IMR-90 (cell line): ENCODE measurements around the gene KRTAP3-1. TPM values are rescaled to one million over a fixed set of nuclear protein-coding genes. Genes with fewer than 3 reads are reported as not detected.
"Not testable (repeated sequence)": the region's sequence is repeated elsewhere in the genome, so short reads cannot be mapped to it uniquely, and the experiment has no call there.

ENCODE experiments used
- ATAC-seq: fragments of 200-7000 bp; cut with Tn5 transposase; 2 replicates; pipeline ENCODE4 v1.9.1; 2020; ENCODE audit warnings: low read depth, mild to moderate bottlenecking, moderate library complexity
- BruUV-seq: library from RNA; stranded (reverse); fragments of 400-500 nt; replicated peaks from 2 replicates; lab custom pipeline; 2021; lab: Mats Ljungman, UMichigan
- CTCF ChIA-PET: fragments of 300-600 bp; formaldehyde crosslinking; extraction: SDS; loops from one replicate; lab custom pipeline; 2021; ENCODE audit warnings: antibody characterized with exemption; lab: Yijun Ruan, JAX
- POLR2A ChIA-PET: fragments of 300-600 bp; sonication (Branson Sonifier 250); formaldehyde crosslinking; loops from one replicate; lab custom pipeline; 2022; ENCODE audit warnings: antibody characterized with exemption; ENCODE audit not compliant: unreplicated experiment; lab: Charles Lee
- DNase-seq: peaks from one replicate; pipeline ENCODE4 v3.0.0; 2013
- H2AFZ ChIP-seq: replicated peaks from 2 replicates; pipeline ENCODE3; 2013; ENCODE audit warnings: low read length, mild to moderate bottlenecking; ENCODE audit not compliant: poor library complexity
- H2AK5ac ChIP-seq: 2 replicates; pipeline ENCODE4 v1.6.1; 2013; ENCODE audit warnings: low read depth, low read length, inconsistent platforms
- H2AK9ac ChIP-seq: replicated peaks from 2 replicates; pipeline ENCODE3; 2013; ENCODE audit warnings: mild to moderate bottlenecking, low read depth, low read length, moderate library complexity; ENCODE audit not compliant: poor library complexity
- H2BK120ac ChIP-seq: 2 replicates; pipeline ENCODE4 v1.6.1; 2013; ENCODE audit warnings: low read depth, low read length, inconsistent platforms
- H2BK15ac ChIP-seq: 3 replicates; pipeline ENCODE4 v1.6.1; 2013; ENCODE audit warnings: low read depth, low read length, inconsistent platforms
- H2BK20ac ChIP-seq: 2 replicates; pipeline ENCODE4 v1.6.1; 2013; ENCODE audit warnings: low read depth, mild to moderate bottlenecking, inconsistent platforms, low read length, moderate library complexity
- H2BK5ac ChIP-seq: 2 replicates; pipeline ENCODE4 v1.6.1; 2013; ENCODE audit warnings: mild to moderate bottlenecking, low read depth, low read length, inconsistent platforms; ENCODE audit not compliant: poor library complexity, severe bottlenecking
- H3K14ac ChIP-seq: replicated peaks from 2 replicates; pipeline ENCODE4 v1.6.1; 2013; ENCODE audit warnings: low read depth, low read length, inconsistent platforms
- H3K18ac ChIP-seq: 2 replicates; pipeline ENCODE4 v1.6.1; 2013; ENCODE audit warnings: low read depth, low read length, control low read depth
- H3K23ac ChIP-seq: 2 replicates; pipeline ENCODE4 v1.6.1; 2013; ENCODE audit warnings: low read depth, low read length, inconsistent platforms
- H3K27ac ChIP-seq: 2 replicates; pipeline ENCODE4 v1.5.1; 2013; ENCODE audit warnings: mild to moderate bottlenecking, control low read depth, low read length; ENCODE audit not compliant: insufficient read depth
- H3K27me3 ChIP-seq: 2 replicates; pipeline ENCODE4 v1.6.1; 2013; ENCODE audit warnings: low read length; ENCODE audit not compliant: control insufficient read depth, insufficient read depth
- H3K36me3 ChIP-seq: 2 replicates; pipeline ENCODE4 v1.6.1; 2013; ENCODE audit warnings: low read length, mixed read lengths; ENCODE audit not compliant: control insufficient read depth, insufficient read depth
- H3K4ac ChIP-seq: 2 replicates; pipeline ENCODE4 v1.6.1; 2013; ENCODE audit warnings: low read depth, low read length, inconsistent platforms
- H3K4me1 ChIP-seq: 2 replicates; pipeline ENCODE4 v1.6.1; 2013; ENCODE audit warnings: low read length, mixed read lengths; ENCODE audit not compliant: control insufficient read depth, insufficient read depth
- H3K4me2 ChIP-seq: 2 replicates; pipeline ENCODE4 v1.6.1; 2013; ENCODE audit warnings: low read depth, mild to moderate bottlenecking, control low read depth, low read length, moderate library complexity
- H3K4me3 ChIP-seq: 2 replicates; pipeline ENCODE4 v1.5.1; 2013; ENCODE audit warnings: low read depth, mild to moderate bottlenecking, control low read depth, low read length, moderate library complexity; ENCODE audit not compliant: insufficient read depth
- H3K56ac ChIP-seq: 2 replicates; pipeline ENCODE4 v1.6.1; 2013; ENCODE audit warnings: low read length, inconsistent platforms; ENCODE audit not compliant: insufficient read depth; ENCODE audit errors: extremely low read depth
- H3K79me1 ChIP-seq, 2 experiments: 2 replicates each; pipeline ENCODE4 v1.6.1; 2013; ENCODE audit warnings: low read length in 2 of 2, inconsistent platforms in 1 of 2, low read depth in 1 of 2
- H3K9ac ChIP-seq: 2 replicates; pipeline ENCODE4 v1.6.1; 2013; ENCODE audit warnings: low read depth, low read length, control low read depth
- H3K9me1 ChIP-seq: 2 replicates; pipeline ENCODE4 v1.6.1; 2013; ENCODE audit warnings: low read length, inconsistent platforms; ENCODE audit not compliant: insufficient read depth
- H3K9me3 ChIP-seq: 2 replicates; pipeline ENCODE4 v1.6.1; 2013; ENCODE audit warnings: low read length; ENCODE audit not compliant: control insufficient read depth, insufficient read depth
- H4K20me1 ChIP-seq: 2 replicates; pipeline ENCODE4 v1.6.1; 2013; ENCODE audit warnings: low read length, inconsistent platforms; ENCODE audit not compliant: insufficient read depth
- H4K5ac ChIP-seq: 2 replicates; pipeline ENCODE4 v1.6.1; 2013; ENCODE audit warnings: mild to moderate bottlenecking, low read depth, low read length, control low read depth
- H4K8ac ChIP-seq, 2 experiments: 2 replicates each; pipeline ENCODE4 v1.6.1; 2013; ENCODE audit warnings: low read depth in 2 of 2, low read length in 2 of 2, control low read depth in 1 of 2, inconsistent platforms in 1 of 2
- H4K91ac ChIP-seq: 2 replicates; pipeline ENCODE4 v1.6.1; 2013; ENCODE audit warnings: low read depth, low read length, inconsistent platforms; ENCODE audit not compliant: insufficient read depth
- WGBS, 2 experiments: methylation state at CpG; one replicate each; pipeline versions ENCODE4 v1.1.5 to v1.1.7; 2013; ENCODE audit warnings: missing lambda C conversion rate in 2 of 2; ENCODE audit not compliant: insufficient read length in 1 of 2; ENCODE audit errors: extremely low coverage in 2 of 2; 5-methylcytosine and 5-hydroxymethylcytosine counted together
- dilution Hi-C: fragments of 300-500 bp; cut with HindIII; formaldehyde crosslinking; loops from one replicate; pipeline ENCODE4 v1.14.3; 2018; ENCODE audit warnings: low sequenced_read_pairs; ENCODE audit not compliant: unreplicated experiment
- in situ Hi-C: fragments of 300-500 bp; cut with MboI; formaldehyde crosslinking; loops from 3 replicates; pipeline ENCODE4 v1.14.3; 2019; ENCODE audit warnings: low sequenced_read_pairs, inconsistent platforms, mixed read lengths
- intact Hi-C: fragments of 100-400 bp; cut with micrococcal nuclease; formaldehyde crosslinking; loops from 2 replicates; pipeline ENCODE4 v1.10.0; 2022
- polyA plus RNA-seq, 3 experiments: library from polyadenylated mRNA; depleted of rRNA; stranded (reverse); fragments of >200 nt; gene quantifications; 2 replicates each; pipeline ENCODE4 v1.2.3, GENCODE V29; 2012; ENCODE audit warnings: low replicate concordance in 1 of 3
- total RNA-seq: library from RNA; depleted of rRNA; stranded (reverse); fragments of >200 nt; gene quantifications from 2 replicates; pipeline ENCODE4 v1.2.3, GENCODE V29; 2012
- TF ChIP-seq, protein P1 (sequence below): fragments of 150-350 bp; IDR thresholded peaks from 2 replicates; pipeline ENCODE4 v1.6.1; 2017; ENCODE audit warnings: mild to moderate bottlenecking, antibody characterized with exemption, low read length, low read depth

KRTAP3-1 gene
- total and polyA plus RNA-seq, 2 of the 4 experiments (the other 2 are of a cell fraction) = not detected

DNA sequence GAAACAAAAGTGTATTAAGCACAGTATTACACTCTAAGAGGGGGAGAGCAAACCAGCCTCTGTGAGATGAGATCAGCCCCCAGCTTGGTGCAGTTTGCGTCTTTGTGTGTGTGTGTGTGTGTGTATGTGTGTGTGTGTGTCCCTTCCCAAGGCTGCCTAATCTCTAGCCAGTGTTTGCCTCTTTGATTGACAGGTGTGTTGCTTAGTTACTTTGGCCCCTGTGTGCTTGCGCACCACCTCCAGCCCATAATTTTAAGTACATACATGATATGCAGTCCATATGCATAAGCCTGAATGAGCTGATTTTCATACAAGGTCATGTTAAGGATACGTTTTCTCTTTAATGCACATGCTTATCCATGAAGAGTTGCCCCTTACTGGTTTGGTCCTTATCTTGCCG is 7.1 kb downstream of the KRTAP3-1 start:
- Histone ChIP-seq H3K56ac (no peak overlapping the region), H2BK120ac (no peak overlapping the region), H3K18ac (no peak overlapping the region), H3K23ac (no peak overlapping the region), H3K14ac (no peak overlapping the region), H4K91ac (no peak overlapping the region), H3K4me2 (no peak overlapping the region), H2BK20ac (no peak overlapping the region; the same call in 1 of the 2 replicates), H2BK5ac (no peak overlapping the region), H2AK9ac (no peak overlapping the region), H2AFZ (no peak overlapping the region), H3K9me1 (no peaks in the 10 kb centered on the region), H3K27me3 (no peaks in the 10 kb centered on the region), H3K79me1 (no peaks in the 10 kb centered on the region), H4K5ac (no peak overlapping the region), H2AK5ac (no peak overlapping the region; the same call in 1 of the 2 replicates), H4K20me1 (no peaks in the 10 kb centered on the region), H3K9ac (no peak overlapping the region), H3K9me3 (no peaks in the 10 kb centered on the region), H4K8ac (no peak overlapping the region), H3K36me3 (no peaks in the 10 kb centered on the region), H3K27ac (no peak overlapping the region), H2BK15ac (no peak overlapping the region), H3K4me1 (no peaks in the 10 kb centered on the region), H3K4ac (no peak overlapping the region), H3K4me3 (no peak overlapping the region)
- BruUV-seq = no TSS peak
- ATAC-seq (no peak), DNase-seq (no peak)
- in situ Hi-C loops = no loop called here
- ChIA-PET CTCF (no interaction called here), POLR2A (no interaction called here)
- intact Hi-C loops = no loop called here
- 100% methylated on average over 1 of the region's 4 CpGs; no CpG with 5 or more reads in 1 of the 2 experiments for WGBS, 2 experiments
- dilution Hi-C loops = no loop called here
- TF ChIP-seq, protein P1, sequence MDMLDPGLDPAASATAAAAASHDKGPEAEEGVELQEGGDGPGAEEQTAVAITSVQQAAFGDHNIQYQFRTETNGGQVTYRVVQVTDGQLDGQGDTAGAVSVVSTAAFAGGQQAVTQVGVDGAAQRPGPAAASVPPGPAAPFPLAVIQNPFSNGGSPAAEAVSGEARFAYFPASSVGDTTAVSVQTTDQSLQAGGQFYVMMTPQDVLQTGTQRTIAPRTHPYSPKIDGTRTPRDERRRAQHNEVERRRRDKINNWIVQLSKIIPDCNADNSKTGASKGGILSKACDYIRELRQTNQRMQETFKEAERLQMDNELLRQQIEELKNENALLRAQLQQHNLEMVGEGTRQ = no peak

DNA sequence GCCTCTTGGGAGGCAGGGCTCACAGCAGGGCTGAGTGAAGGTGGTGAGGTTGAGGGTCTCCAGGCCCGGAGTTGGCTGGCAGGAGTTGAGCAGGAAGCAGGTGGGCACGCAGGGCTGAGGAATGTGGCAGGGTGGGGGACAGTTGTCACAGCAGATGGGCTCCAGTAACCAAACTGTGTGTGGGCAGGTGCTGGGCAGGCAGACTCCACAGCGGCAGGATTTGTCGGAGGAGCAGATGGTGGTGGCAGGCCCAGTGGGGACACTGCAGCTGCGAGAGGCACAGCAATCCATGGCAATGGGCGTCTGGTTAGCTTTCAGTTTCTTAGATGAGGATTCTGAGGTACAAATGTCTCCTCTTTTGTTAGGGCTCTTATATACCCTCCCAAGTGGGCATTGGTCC is 9.4 kb downstream of the KRTAP3-1 start, which contains the start of gene KRTAP3-2:
Gene KRTAP3-2, minus strand, starts transcription at position 344 of the 400 bp plus-strand sequence. Its CDS starts 53 bp downstream, at position 291.
- not testable (repeated sequence) for H3K27me3 ChIP-seq, H3K9ac ChIP-seq, H2BK5ac ChIP-seq

More for the DNA sequence above, 9.4 kb downstream of the KRTAP3-1 start, which contains the start of gene KRTAP3-2:
- no CpG with 5 or more reads among the region's 6 CpGs for WGBS, 2 experiments
- H3K36me3 ChIP-seq, H3K4me1 ChIP-seq, H4K91ac ChIP-seq, H3K4ac ChIP-seq, H3K4me3 ChIP-seq, intact Hi-C loops, H4K5ac ChIP-seq, ATAC-seq, H3K9me3 ChIP-seq, DNase-seq, H4K8ac ChIP-seq, dilution Hi-C loops, H2BK15ac ChIP-seq, in situ Hi-C loops, H2AK5ac ChIP-seq, CTCF ChIA-PET, POLR2A ChIA-PET, H2BK20ac ChIP-seq, H2AK9ac ChIP-seq, H3K9me1 ChIP-seq, H3K14ac ChIP-seq, H3K23ac ChIP-seq, H3K4me2 ChIP-seq, H3K79me1 ChIP-seq, H3K56ac ChIP-seq, BruUV-seq, H3K27ac ChIP-seq, H3K18ac ChIP-seq, H2AFZ ChIP-seq, H4K20me1 ChIP-seq, H2BK120ac ChIP-seq: not testable (repeated sequence)
